Astrocyte (in vitro differentiated cells and primary cell): ENCODE results near the gene RAB26. TPM values are rescaled to one million over a fixed set of nuclear protein-coding genes. Genes with fewer than 3 reads are reported as not detected.
"Not testable (repeated sequence)": the region's sequence is repeated elsewhere in the genome, so short reads cannot be mapped to it uniquely, and the experiment has no call there.

Experiments used
- DNase-seq: peaks from one replicate; pipeline ENCODE4 v3.0.0-alpha.2; 2010; ENCODE audit warnings: low read depth
- FAIRE-seq: peaks from 2 replicates; lab custom pipeline; 2011; peaks lifted over from hg19 to GRCh38; lab: Jason Lieb, UNC
- H2AFZ ChIP-seq: 2 replicates; pipeline ENCODE4 v1.6.0; 2012; ENCODE audit warnings: low read depth, low read length, inconsistent platforms
- H3K27ac ChIP-seq: 2 replicates; pipeline ENCODE4 v1.5.1; 2011; ENCODE audit warnings: low read depth, low read length, inconsistent platforms
- H3K27me3 ChIP-seq: 2 replicates; pipeline ENCODE4 v1.6.0; 2011; ENCODE audit warnings: low read length, inconsistent platforms; ENCODE audit not compliant: insufficient read depth
- H3K36me3 ChIP-seq: 2 replicates; pipeline ENCODE4 v1.5.1; 2011; ENCODE audit warnings: low read length, inconsistent platforms; ENCODE audit not compliant: insufficient read depth
- H3K4me1 ChIP-seq: 2 replicates; pipeline ENCODE4 v1.5.1; 2011; ENCODE audit warnings: low read length, inconsistent platforms; ENCODE audit not compliant: insufficient read depth
- H3K4me2 ChIP-seq: 2 replicates; pipeline ENCODE4 v1.6.0; 2012; ENCODE audit warnings: low read length, inconsistent platforms
- H3K4me3 ChIP-seq: 2 replicates; pipeline ENCODE4 v1.5.1; 2011; ENCODE audit warnings: low read depth, mild to moderate bottlenecking, low read length, inconsistent platforms; ENCODE audit not compliant: insufficient read depth
- H3K79me2 ChIP-seq: 2 replicates; pipeline ENCODE4 v1.6.0; 2012; ENCODE audit warnings: mild to moderate bottlenecking, low read length, inconsistent platforms; ENCODE audit not compliant: insufficient read depth
- H3K9ac ChIP-seq: 2 replicates; pipeline ENCODE4 v1.6.0; 2012; ENCODE audit warnings: mild to moderate bottlenecking, low read length, inconsistent platforms
- H3K9me3 ChIP-seq: 2 replicates; pipeline ENCODE4 v1.5.1; 2012; ENCODE audit warnings: low read depth, mild to moderate bottlenecking, low read length, inconsistent platforms; ENCODE audit not compliant: insufficient read depth
- H4K20me1 ChIP-seq: 2 replicates; pipeline ENCODE4 v1.6.0; 2012; ENCODE audit warnings: low read length, inconsistent platforms; ENCODE audit not compliant: insufficient read depth
- H3K27ac Mint-ChIP-seq: one replicate; pipeline ENCODE4 v1.8.0; 2021; ENCODE audit warnings: mild to moderate bottlenecking, mixed read lengths; ENCODE audit not compliant: unreplicated experiment
- H3K27me3 Mint-ChIP-seq: one replicate; pipeline ENCODE4 v1.8.0; 2021; ENCODE audit warnings: low read depth, mixed read lengths; ENCODE audit not compliant: unreplicated experiment
- H3K36me3 Mint-ChIP-seq: one replicate; pipeline ENCODE4 v1.8.0; 2021; ENCODE audit warnings: low read depth, mixed read lengths; ENCODE audit not compliant: unreplicated experiment
- H3K4me1 Mint-ChIP-seq: one replicate; pipeline ENCODE4 v1.8.0; 2021; ENCODE audit warnings: low read depth, mixed read lengths; ENCODE audit not compliant: unreplicated experiment
- H3K4me3 Mint-ChIP-seq: one replicate; pipeline ENCODE4 v1.8.0; 2021; ENCODE audit warnings: mild to moderate bottlenecking, moderate library complexity, mixed read lengths; ENCODE audit not compliant: unreplicated experiment
- H3K9me3 Mint-ChIP-seq: one replicate; pipeline ENCODE4 v1.8.0; 2021; ENCODE audit warnings: mild to moderate bottlenecking, mixed read lengths; ENCODE audit not compliant: unreplicated experiment
- EZH2 ChIP-seq: IDR thresholded peaks from 2 replicates; pipeline ENCODE4 v1.6.1; 2012; ENCODE audit warnings: mild to moderate bottlenecking, low read length, inconsistent platforms; ENCODE audit not compliant: insufficient read depth
- microRNA-seq: library from miRNA; unstranded; fragments of <30 nt; microRNA quantifications from one replicate; pipeline ENCODE4 v1.2.0, GENCODE V29; 2020
- total RNA-seq: library from RNA; stranded (reverse); gene quantifications from 2 replicates; pipeline ENCODE4 v1.2.1, GENCODE V29; 2021
- TF ChIP-seq, protein P1 (sequence below): IDR thresholded peaks from 2 replicates; pipeline ENCODE4 v1.5.1; 2011; ENCODE audit warnings: low read depth, mild to moderate bottlenecking, inconsistent platforms, low read length, moderate library complexity; ENCODE audit not compliant: insufficient read depth

Gene RAB26
- total RNA-seq, 1 donor from 2014 or later, result 1.4 TPM

DNA sequence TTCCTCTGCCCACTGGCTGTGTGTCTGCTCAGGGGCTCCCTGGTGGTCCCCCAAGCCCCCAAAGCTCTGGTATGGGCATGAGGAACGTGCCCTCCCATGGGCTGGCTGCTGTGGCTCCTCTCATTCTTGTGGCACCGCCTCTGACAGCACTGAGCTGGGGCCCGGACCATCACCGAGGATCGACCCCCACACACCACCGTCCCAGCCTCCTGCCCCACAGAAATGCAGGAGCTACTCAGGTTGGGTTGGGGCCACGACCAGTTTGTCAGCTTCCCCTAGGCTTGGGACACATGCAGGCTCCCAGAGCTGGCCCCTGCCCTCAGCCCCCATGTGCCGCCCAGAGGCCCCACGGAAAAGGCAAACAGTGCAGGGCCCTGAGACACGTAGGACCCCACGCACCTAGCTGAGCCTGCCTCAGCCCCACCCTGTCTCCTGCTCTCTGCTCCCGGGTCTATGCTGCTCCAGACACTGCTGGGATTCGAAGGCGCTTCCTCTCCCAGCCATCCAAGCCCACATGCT is 51.3 kb downstream of the RAB26 start:
- H3K9ac ChIP-seq, result no peak overlapping the region
- Mint-ChIP-seq H3K4me1 (no peaks in the 10 kb centered on the region), H3K27ac (no peak overlapping the region), H3K36me3 (no peaks in the 10 kb centered on the region), H3K9me3 (peaks cover 7% of the 10 kb centered on the region), H3K27me3 (peaks cover 41% of the 10 kb centered on the region), H3K4me3 (peak overlapping the region; percentile 43)
- H2AFZ ChIP-seq, result no peak overlapping the region
- DNase-seq (no peak), FAIRE-seq (no peak)
- H3K36me3 ChIP-seq, result no peaks in the 10 kb centered on the region
- H3K27ac ChIP-seq, result no peak overlapping the region
- peaks cover 9% of the 10 kb centered on the region for H4K20me1 ChIP-seq
- peaks cover 24% of the 10 kb centered on the region for H3K27me3 ChIP-seq
- H3K4me1 ChIP-seq, result peaks cover 1% of the 10 kb centered on the region
- H3K79me2 ChIP-seq, result no peaks in the 10 kb centered on the region
- no peak overlapping the region for H3K4me3 ChIP-seq
- H3K9me3 ChIP-seq, result no peaks in the 10 kb centered on the region
- H3K4me2 ChIP-seq, result no peak overlapping the region
- TF ChIP-seq, protein P1, sequence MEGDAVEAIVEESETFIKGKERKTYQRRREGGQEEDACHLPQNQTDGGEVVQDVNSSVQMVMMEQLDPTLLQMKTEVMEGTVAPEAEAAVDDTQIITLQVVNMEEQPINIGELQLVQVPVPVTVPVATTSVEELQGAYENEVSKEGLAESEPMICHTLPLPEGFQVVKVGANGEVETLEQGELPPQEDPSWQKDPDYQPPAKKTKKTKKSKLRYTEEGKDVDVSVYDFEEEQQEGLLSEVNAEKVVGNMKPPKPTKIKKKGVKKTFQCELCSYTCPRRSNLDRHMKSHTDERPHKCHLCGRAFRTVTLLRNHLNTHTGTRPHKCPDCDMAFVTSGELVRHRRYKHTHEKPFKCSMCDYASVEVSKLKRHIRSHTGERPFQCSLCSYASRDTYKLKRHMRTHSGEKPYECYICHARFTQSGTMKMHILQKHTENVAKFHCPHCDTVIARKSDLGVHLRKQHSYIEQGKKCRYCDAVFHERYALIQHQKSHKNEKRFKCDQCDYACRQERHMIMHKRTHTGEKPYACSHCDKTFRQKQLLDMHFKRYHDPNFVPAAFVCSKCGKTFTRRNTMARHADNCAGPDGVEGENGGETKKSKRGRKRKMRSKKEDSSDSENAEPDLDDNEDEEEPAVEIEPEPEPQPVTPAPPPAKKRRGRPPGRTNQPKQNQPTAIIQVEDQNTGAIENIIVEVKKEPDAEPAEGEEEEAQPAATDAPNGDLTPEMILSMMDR, result no peak
- no peak for TF ChIP-seq EZH2

- Histone ChIP-seq H4K20me1 (peaks cover 3% of the 10 kb centered on the region), H3K36me3 (no peaks in the 10 kb centered on the region), H3K27ac (no peak overlapping the region), H3K27me3 (peaks cover 20% of the 10 kb centered on the region), H3K79me2 (no peaks in the 10 kb centered on the region), H3K4me2 (no peak overlapping the region), H3K4me3 (no peak overlapping the region), H3K9ac (no peak overlapping the region), H2AFZ (no peak overlapping the region), H3K4me1 (peaks cover 4% of the 10 kb centered on the region), H3K9me3 (no peaks in the 10 kb centered on the region)
- Mint-ChIP-seq H3K4me1 (no peaks in the 10 kb centered on the region), H3K27me3 (peaks cover 37% of the 10 kb centered on the region), H3K4me3 (no peak overlapping the region), H3K9me3 (peaks cover 7% of the 10 kb centered on the region), H3K36me3 (no peaks in the 10 kb centered on the region), H3K27ac (no peak overlapping the region)
- TF ChIP-seq, protein P1, result no peak
- no peak for TF ChIP-seq EZH2
- FAIRE-seq (no peak), DNase-seq (no peak)
Measured at GRCh38 chr16:2200313-2200712, 51.9 kb downstream of the RAB26 start.

- not testable (repeated sequence) for H2AFZ ChIP-seq, H3K9me3 ChIP-seq, H3K9ac ChIP-seq, H3K27ac ChIP-seq, H3K4me3 Mint-ChIP-seq, H3K4me1 Mint-ChIP-seq, H3K36me3 ChIP-seq, H3K4me2 ChIP-seq, H3K27me3 ChIP-seq, H3K9me3 Mint-ChIP-seq, H4K20me1 ChIP-seq, FAIRE-seq, H3K36me3 Mint-ChIP-seq, H3K4me3 ChIP-seq, DNase-seq
- Mint-ChIP-seq H3K27ac (peak overlapping the region; percentile 34), H3K27me3 (peaks cover 31% of the 10 kb centered on the region)
- H3K4me1 ChIP-seq, result peaks cover 11% of the 10 kb centered on the region
- H3K79me2 ChIP-seq, result peaks cover 18% of the 10 kb centered on the region
Measured at GRCh38 chr16:2203119-2203688, 54.8 kb downstream of the RAB26 start.

Small RNAs within 50 kb of the gene (microRNA-seq; reads per million reads assigned to microRNA genes)
- gene MIR3180-5 (not detected), gene MIR4516 (not detected), gene MIR6511B1 (not detected)

Other genes starting within 250 kb of the RAB26 start
- not detected in 2 replicates for gene HS3ST6, start 230.2 kb upstream of the RAB26 start, total RNA-seq
- gene MSRB1, start 205.4 kb upstream of the RAB26 start, total RNA-seq, result 23.7 and 25.8 TPM in 2 replicates
- not detected in 2 replicates for gene RPL3L, start 193.9 kb upstream of the RAB26 start, total RNA-seq
- 149 and 153 TPM in 2 replicates for gene NDUFB10, start 189.1 kb upstream of the RAB26 start, total RNA-seq
- gene RPS2, start 183.8 kb upstream of the RAB26 start, total RNA-seq, result 2,350 and 2,534 TPM in 2 replicates
- gene RNF151, start 181.8 kb upstream of the RAB26 start, total RNA-seq, result not detected in 2 replicates
- gene TBL3, start 176.6 kb upstream of the RAB26 start, total RNA-seq, result 24.4 and 28.5 TPM in 2 replicates
- 0.89 TPM in 1 of 2 replicates, not detected in the other for gene NOXO1, start 167.2 kb upstream of the RAB26 start, total RNA-seq
- gene GFER, start 164.4 kb upstream of the RAB26 start, total RNA-seq, result 30.4 and 32.1 TPM in 2 replicates
- 4.8 and 6.0 TPM in 2 replicates for gene SYNGR3, start 158.7 kb upstream of the RAB26 start, total RNA-seq
- 46.0 and 50.0 TPM in 2 replicates for gene ZNF598, start 138.8 kb upstream of the RAB26 start, total RNA-seq
- gene NPW, start 128.8 kb upstream of the RAB26 start, total RNA-seq, result 2.1 and 2.9 TPM in 2 replicates
- gene NHERF2, start 121.7 kb upstream of the RAB26 start, total RNA-seq, result 92.5 and 106 TPM in 2 replicates
- gene NTHL1, start 100.8 kb upstream of the RAB26 start, total RNA-seq, result 13.2 and 13.7 TPM in 2 replicates
- 89.5 and 94.6 TPM in 2 replicates for gene TSC2, start 100.6 kb upstream of the RAB26 start, total RNA-seq
- 112 and 128 TPM in 2 replicates for gene PKD1, start 12.7 kb upstream of the RAB26 start, total RNA-seq
- 92.1 and 93.1 TPM in 2 replicates for gene TRAF7, start 7.2 kb downstream of the RAB26 start, total RNA-seq
- gene CASKIN1, start 48.0 kb downstream of the RAB26 start, total RNA-seq, result 0.66 and 1.3 TPM in 2 replicates
- gene MLST8, start 56.8 kb downstream of the RAB26 start, total RNA-seq, result 32.6 and 34.7 TPM in 2 replicates
- gene BRICD5, start 62.2 kb downstream of the RAB26 start, total RNA-seq, result 6.4 and 7.0 TPM in 2 replicates
- gene PGP, start 66.2 kb downstream of the RAB26 start, total RNA-seq, result 19.4 and 21.1 TPM in 2 replicates
- gene E4F1, start 75.0 kb downstream of the RAB26 start, total RNA-seq, result 22.5 and 22.8 TPM in 2 replicates
- gene DNASE1L2, start 87.8 kb downstream of the RAB26 start, total RNA-seq, result 1.2 and 1.3 TPM in 2 replicates
- 53.4 and 56.4 TPM in 2 replicates for gene ECI1, start 103.0 kb downstream of the RAB26 start, total RNA-seq
- gene RNPS1, start 119.5 kb downstream of the RAB26 start, total RNA-seq, result 193 and 209 TPM in 2 replicates
- 4.8 and 4.9 TPM in 2 replicates for gene ABCA3, start 192.1 kb downstream of the RAB26 start, total RNA-seq